OCI-LY7 (cell line): ENCODE measurements around the gene XRCC5.

Experiments
- CTCF ChIP-seq: fragments of 200-600 bp; sonication (generic); conservative IDR thresholded peaks from 2 replicates; pipeline ENCODE4 v1.5.1; 2014; ENCODE audit warnings: mild to moderate bottlenecking, antibody characterized with exemption, low read length, moderate library complexity, mixed read lengths
- EZH2phosphoT487 ChIP-seq: fragments of 200-600 bp; sonication (generic); IDR thresholded peaks from 2 replicates; pipeline ENCODE4 v1.6.1; 2018; ENCODE audit warnings: low read depth, borderline replicate concordance, mild to moderate bottlenecking, mixed run types, antibody characterized with exemption, low read length, moderate library complexity, mixed read lengths

GRCh38 chr2:216069028-216069427, 40.1 kb upstream of the XRCC5 start:
- TF ChIP-seq CTCF = no peak
- no peak for TF ChIP-seq EZH2phosphoT487
